HG03442 (cell line): ENCODE data around the gene TBC1D3B.
"Not testable (repeated sequence)": the region's sequence is repeated elsewhere in the genome, so short reads cannot be mapped to it uniquely, and the experiment has no call there.

ENCODE experiments used
- ATAC-seq: cut with Tn5 transposase; IDR thresholded peaks from one replicate; pipeline ENCODE4 v1.9.1; 2021; ENCODE audit warnings: mild to moderate bottlenecking, moderate library complexity; ENCODE audit not compliant: unreplicated experiment

Gene TBC1D3B

GRCh38 chr17:36182176-36183000, 6.0 kb upstream of the TBC1D3B start:
- ATAC-seq, result no peak

- not testable (repeated sequence) for ATAC-seq
Observed at GRCh38 chr17:36181446-36182175, 5.2 kb upstream of the TBC1D3B start.

GRCh38 chr17:36168836-36169235, 7.6 kb downstream of the TBC1D3B start:
- not testable (repeated sequence) for ATAC-seq

- no peak for ATAC-seq
Observed at GRCh38 chr17:36153895-36154610, 22.4 kb downstream of the TBC1D3B start.

- no peak for ATAC-seq
Observed at GRCh38 chr17:36152639-36153120, 23.8 kb downstream of the TBC1D3B start.

GRCh38 chr17:36151891-36152638, 24.4 kb downstream of the TBC1D3B start:
- ATAC-seq, result no peak

- ATAC-seq, result no peak
Observed at GRCh38 chr17:36149296-36149820, 27.1 kb downstream of the TBC1D3B start.

- no peak for ATAC-seq
Observed at GRCh38 chr17:36148559-36149295, 27.7 kb downstream of the TBC1D3B start.

GRCh38 chr17:36147601-36148000, 28.8 kb downstream of the TBC1D3B start:
- no peak for ATAC-seq

- no peak for ATAC-seq
Observed at GRCh38 chr17:36144981-36145729, 31.3 kb downstream of the TBC1D3B start.

GRCh38 chr17:36144014-36144413, 32.4 kb downstream of the TBC1D3B start:
- ATAC-seq, result no peak

GRCh38 chr17:36142806-36143205, 33.6 kb downstream of the TBC1D3B start:
- no peak for ATAC-seq

GRCh38 chr17:36142235-36142634, 34.2 kb downstream of the TBC1D3B start:
- ATAC-seq, result no peak

GRCh38 chr17:36136439-36136838, 40.0 kb downstream of the TBC1D3B start:
- no peak for ATAC-seq

GRCh38 chr17:36136036-36136435, 40.4 kb downstream of the TBC1D3B start:
- no peak for ATAC-seq

GRCh38 chr17:36135465-36135864, 41.0 kb downstream of the TBC1D3B start:
- no peak for ATAC-seq

GRCh38 chr17:36133602-36134236, 42.7 kb downstream of the TBC1D3B start:
- ATAC-seq, result no peak

GRCh38 chr17:36132421-36132831, 44.0 kb downstream of the TBC1D3B start:
- no peak for ATAC-seq
